Suppressor macrophage (primary cell): ENCODE results near the gene SAP130.
A peak's percentile ranks its signal among the peaks of the same experiment; 100 is the strongest.

Experiments
- DNase-seq, 4 experiments: peaks; one replicate each; pipeline ENCODE4 v3.0.0-alpha.2; 2020 to 2022

SAP130 gene

DNA sequence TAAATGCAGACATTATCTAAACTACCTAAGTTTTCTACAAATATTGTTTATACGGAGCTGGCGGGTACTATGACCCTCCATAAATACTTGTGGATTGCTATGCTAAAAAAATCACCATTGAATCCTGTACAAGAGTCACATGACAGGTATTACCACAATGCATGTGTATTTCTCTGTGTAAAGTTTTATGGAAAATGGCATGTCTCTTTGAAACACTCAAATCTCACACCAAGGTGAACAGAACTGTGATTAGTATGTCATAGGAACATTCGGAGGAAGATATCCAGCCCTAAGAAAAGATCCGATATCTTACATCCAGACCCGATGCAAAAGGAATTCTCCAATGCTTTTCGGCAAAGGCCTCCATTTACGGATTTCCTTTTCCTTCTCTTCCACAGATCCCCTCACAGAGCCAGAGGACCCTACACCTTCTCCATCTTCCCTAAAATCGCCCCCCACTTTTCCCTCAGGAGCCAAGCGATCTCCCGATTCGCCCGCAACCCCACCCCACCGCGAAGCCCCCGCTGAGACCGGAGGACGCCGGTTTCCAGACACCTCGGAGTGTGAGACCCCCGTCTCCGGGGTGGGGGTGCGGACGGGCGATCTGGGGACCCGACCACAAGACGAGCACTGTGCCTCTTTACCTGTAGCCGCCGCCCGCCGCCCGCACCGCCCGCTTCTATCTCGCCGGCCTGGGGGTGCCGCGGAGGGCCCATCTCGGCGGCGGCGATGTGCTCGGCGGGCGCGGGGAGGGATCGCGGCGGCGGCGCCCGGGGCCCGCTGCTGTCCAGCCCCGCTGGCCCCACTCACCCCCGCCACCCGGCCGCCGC lies 1.2 kb downstream of the SAP130 start:
- peak in 2 of 4 experiments; percentile 14 to 23 for DNase-seq

DNA sequence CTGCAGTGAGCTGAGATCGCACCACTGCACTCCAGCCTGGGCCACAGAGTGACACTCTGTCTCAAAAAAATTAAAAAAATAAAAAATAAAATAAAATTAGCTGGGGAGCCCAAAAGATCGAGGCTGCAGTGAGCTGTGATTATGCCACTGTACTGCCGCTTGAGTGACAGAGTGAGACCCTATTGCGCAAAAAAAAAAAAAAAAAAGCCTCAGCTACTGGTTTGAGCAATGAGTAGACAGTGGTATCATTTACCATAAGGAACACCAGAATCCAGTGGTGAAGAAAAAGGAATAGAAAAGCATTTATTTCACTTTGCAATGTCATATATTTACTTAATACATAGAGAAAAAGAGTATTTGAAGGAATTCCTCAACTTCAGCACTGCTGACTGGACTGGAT lies 3.0 kb downstream of the SAP130 start:
- peak in 3 of 4 experiments; percentile 18 to 32 (median 25) for DNase-seq

DNA sequence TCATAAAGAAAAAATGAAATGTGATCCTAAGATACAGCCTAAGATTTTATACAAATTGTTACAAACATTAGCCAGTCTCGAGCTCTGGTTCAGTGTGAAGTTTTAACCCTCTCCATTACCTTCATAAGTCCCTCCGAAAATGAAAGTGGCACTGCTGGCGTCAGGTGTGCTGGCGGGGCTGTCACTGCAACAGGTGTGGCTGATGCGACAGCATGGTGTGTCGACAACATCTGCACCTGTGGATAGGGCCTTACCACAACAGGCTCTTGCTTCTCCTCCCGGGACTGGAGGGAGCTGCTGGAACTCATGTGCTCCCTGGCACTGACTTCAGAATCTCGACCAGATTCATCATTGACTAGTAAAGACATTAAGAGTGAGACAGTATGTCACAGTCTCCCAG lies 10.3 kb downstream of the SAP130 start:
- DNase-seq: no peak

DNA sequence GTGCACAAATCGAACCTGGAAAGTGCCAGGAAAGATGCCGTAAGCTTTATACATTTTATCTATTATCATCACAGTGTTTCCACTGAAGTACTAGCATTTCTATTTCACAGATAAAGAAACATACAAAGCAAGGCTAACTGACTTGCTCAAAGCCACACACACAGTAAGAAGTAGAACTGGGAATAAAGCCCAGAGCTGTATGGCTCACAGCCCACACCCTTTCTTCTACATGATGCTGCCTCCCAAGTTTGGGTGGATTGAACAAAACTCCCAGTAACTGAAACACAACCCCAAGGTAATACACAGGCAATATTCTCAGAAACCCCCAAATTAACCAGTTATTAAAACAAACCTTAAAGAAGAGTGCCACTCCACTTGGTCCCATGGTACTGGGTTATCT lies 11.2 kb downstream of the SAP130 start:
- DNase-seq: no peak

DNA sequence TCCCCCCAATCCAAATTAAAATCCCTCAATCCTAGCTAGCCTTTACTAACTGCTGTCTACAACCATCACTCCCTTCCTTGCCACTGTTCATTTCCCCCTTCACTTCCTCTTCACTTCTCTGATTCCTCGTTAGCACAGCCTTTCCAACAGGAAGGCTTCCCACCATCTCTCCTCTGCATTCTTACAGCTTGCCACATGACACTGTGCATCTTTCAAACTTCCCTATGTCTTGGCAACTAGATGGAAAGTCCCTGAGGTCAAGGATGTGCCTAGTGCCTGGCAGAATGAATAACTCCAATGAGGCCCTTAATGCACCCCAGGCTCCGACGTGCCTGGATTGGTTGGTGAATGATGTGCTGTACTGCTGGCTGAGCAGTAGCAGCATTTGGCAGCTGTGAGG lies 15.2 kb downstream of the SAP130 start:
- DNase-seq: peak; percentile 10 to 60 (median 52)

DNA sequence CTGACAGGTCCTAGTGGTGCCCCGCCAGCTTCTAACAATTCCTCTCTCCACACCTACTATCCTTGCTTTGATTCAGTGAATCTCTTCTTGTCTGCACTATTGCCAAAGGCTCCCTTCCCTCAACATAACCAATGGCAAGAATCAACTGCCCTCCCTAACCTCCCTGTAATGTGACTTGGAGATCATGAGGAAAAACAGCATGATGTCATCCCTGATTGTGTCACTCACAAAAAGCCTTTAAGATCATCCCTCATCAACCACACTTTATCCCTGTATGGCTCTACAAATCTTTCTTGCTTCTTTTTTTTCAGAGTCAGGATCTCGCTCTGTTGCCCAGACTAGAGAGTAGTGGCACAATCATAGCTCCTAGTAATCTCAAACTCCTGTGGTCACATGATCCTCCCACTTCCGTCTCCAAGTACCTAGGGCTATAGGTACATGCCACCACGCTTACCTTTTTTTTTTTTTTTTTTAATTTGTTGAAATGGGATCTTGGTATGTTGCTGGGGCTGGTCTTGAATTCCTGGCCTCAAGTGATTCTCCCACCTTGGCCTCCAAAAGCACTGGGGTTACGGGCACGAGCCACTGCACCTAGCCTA lies 19.7 kb downstream of the SAP130 start:
- DNase-seq: peak; percentile 55 to 82 (median 71)

DNA sequence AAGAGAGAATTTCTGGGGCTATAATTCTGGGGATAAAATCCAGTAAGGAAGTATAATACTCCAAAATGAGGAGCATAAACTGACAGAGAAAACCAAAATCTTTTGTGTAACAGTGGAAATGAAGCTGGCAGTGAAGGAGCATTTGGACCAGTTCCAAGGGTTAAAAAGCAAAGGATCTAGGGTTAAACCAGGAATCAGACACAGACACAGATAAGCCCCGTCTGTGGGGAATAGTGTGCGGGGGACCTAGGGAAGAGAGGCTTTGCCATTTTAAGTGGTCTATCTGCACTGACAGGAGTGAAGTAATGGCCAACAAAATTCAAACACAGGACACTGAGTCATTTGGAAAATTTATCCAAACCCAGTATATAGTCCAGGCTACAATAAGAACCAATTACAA lies 23.4 kb downstream of the SAP130 start:
- DNase-seq: no peak

DNA sequence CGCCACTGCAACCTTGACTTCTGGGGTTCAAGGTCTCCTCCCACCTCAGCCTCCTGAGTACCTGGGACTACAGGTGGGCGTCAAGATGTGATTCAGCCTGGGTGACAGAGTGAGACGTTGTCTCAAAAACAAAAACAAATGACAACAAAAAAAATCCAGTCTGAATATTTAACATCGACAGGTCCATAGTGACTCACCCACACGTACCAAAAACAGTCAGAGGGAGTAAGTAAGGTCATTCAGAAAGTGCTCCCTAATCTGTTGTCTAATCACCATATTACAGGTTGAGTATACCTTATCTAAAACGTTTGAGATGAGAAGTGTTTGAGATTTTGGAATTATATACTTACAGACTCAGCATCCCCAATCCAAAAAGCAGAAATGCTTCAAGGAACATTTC lies 24.4 kb downstream of the SAP130 start:
- DNase-seq: no peak

DNA sequence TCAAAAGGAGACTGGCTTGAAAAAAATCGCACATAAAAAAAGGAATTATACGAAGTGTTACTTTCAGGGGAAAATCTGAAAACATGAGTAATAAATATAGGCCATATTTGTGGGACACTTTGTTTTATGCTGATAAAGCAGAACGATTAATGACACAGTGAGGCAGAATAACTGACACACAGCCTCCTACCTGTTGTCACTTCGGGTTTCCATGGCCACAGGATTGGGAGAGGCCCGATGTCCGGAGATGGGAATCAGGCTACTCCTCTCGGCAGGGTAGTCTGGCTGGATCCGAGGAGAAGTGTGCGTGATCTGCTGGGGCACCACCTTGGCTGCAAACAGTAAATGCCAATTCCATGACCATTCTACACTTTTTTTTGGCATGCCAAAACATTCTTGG lies 31.7 kb downstream of the SAP130 start:
- DNase-seq: no peak

DNA sequence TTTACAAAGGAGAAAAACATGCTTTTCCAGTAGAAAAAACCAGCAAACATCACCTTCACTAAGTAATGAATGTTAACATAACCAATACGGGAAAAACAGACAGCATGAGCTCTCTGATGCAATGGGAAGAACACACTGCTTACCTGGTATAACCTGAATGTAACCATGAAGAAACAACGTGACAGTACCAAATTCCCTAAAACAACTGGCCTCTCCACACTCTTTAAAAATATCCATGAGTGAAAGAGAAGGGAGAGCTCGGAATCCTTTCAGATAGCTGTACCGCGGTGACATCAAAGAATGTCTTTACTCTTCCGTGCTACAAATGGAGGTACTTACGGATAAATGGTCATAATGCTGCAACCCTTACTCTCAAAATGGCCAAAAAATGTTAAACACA lies 32.1 kb downstream of the SAP130 start:
- DNase-seq: no peak

DNA sequence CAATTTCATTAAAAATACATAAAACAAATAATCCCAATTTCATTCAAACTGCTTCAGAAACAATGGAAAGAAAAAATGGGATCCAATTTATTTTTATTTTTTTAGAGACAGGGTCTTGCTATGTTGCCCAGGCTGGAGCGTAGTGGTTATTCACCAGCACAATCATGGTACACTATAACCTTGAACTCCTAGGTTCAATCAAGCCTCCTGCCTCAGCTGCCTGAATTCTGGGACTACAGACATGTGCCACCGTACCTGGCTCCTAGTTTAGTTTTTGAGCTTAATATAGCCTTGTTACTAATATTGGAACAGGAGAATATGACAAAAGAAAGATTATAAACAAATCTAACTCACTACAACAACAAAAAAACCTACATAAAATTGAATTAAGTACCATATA lies 34.2 kb downstream of the SAP130 start:
- no peak for DNase-seq

DNA sequence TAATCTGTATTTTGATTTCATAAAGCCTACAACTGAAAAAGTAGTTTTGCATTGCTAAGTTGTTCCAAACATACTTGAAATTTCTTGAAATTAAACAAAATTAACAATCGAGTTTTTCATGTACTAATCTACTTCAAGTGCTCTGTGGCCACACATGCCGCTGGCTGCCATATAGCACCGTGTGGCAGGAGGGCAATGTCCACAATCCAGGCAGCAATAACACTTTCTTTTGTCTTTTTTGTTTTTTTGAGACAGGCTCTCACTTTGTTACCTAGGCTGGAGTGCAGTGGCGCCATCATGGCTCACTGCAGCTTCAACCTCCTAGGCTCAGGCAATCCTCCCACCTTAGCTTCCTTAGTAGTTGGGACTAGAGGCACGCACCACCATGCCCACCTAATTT lies 36.1 kb downstream of the SAP130 start:
- DNase-seq: no peak

DNA sequence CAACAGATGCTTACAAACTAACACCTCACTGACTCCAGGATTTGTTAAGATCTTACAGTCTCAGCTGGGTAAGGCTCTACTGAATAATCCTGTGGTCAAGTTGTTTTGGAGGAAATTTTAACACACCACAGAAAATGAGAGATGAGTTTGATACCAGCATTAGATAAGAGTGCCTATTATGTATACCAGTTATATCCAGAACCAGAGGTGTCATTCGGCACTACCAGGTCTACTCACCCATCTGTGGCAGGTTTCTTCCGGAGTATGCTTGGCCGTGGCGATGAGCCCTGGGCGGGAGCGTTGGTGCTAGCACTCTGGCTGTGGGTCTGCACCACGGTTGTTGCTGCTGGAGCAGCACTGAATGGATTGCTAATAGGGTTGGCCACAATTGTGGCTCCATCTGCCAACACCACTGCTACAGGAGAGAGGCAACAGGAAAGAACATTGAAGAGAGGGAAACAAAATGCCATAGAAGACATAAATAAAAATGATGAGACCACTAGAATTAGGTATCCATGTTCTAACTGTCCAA lies 41.2 kb downstream of the SAP130 start:
- no peak for DNase-seq

DNA sequence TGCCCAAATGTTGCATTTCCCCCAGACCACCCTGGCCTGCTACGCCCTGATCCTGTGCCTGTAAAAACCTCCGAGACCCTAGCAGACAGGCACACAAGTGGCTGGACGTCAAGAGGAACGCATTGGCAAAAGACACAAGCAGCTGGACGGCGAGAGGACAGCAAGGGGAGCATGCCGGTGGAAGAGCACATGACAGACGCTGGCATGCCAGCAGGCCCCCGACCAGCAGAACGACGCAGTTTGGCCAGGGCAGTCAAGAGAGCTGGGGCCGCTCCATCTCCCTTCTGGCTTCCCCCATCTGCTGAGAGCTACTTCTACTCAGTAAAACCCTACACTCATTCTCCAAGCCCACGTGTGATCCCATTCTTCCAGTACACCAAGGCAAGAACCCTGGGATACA lies 42.1 kb downstream of the SAP130 start:
- DNase-seq: no peak

DNA sequence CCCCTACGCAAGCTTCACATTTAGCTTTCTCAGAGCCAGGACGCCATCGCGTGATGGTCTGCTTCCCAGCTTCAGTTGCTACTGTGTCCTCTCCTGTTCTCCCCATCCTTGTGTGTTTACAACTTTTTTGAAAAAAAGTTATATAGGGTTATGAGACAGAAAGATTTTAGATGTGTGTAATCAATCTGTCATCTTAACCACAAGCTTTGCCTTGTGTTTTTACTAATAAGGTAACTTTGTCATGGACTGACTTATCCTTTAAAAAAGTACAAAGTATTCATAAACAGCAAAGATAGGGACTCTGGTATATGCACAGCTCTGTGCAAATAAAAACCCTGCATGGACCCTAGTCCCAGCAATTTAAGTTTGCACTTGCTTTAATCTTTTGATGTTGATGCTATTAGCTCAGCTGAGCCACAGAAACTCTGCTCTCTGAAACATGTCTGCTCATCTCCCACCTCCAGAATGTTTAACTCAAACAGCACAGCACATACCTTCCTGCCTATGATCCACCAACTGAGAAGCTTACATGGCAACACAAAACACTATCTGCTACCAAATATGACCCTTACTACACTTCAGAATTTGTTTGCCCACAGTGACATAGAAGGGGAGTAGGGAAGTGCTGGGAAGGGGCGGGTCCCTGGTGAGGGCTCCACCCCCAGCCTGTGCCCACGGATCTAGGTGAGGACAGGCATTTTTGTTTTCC lies 42.7 kb downstream of the SAP130 start:
- DNase-seq: no peak

DNA sequence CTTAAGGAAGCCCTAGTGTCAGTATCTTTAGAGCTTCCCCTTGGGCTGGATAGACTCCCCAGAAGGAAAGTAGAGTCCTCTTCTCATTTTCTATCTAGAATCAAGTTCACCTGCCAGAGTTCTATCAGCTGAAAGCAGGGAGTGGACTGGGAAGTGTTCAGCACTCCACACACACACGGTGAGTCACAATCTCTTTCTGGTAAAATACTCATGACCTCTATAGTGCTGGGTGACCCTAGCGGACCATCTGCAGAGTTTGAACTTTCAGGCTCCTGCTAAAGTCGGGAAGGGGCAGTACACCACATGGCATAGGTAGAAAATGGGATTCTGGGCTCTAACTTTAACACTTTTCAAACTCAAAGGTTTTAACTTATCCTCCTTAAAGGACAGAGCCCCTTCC lies 43.3 kb downstream of the SAP130 start:
- no peak for DNase-seq

DNA sequence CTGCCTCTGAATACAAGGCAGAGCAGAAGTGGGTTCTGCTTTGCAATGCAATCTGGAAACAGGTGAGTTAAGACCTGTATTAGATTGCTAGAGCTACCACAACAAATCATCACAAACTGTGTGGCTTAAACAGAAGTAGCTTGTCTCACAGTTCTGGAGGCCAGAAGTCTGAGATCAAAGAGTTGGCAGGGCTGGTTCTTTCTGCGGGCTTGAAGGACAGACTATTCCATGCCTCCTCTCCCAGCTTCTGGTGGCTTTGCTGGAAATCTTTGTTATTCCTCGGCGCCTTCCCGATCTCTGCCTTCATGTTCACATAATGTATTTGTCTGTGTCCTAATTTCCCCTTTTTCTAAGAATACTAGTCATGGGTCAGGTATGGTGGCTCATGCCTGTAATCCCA lies 58.4 kb downstream of the SAP130 start:
- no peak for DNase-seq

DNA sequence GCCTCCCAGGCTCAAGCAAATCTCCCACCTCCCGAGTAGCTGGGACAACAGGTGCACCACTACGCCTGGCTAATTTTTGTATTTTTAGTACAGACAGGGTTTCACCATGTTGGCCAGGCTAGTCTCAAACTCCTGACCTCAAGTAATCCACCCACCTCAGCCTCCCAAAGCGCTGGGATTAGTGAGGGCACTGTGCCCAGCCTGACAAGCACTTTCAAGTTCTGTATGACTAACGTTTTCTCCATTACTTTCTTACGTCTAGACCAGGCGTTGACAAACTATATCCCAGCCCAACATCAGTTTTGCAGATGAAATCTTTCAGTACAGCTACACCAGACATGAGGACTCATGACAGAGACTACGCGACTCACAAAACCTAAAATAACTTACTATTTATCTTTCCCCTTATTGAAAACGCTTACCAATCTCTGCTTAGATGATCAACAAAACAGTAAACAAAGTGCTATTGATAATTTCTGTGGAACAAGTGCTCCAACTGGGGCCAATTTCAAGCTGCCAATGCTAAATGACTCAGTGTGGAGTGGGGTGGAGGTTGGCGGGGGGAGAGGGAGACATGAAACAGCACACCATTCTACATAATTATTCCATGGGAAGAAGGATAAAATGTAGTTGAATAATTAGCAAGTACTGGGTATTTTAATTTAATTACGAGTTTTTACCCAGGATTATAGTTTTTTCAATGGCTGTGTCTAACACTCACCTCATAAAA lies 59.1 kb downstream of the SAP130 start:
- DNase-seq: no peak

DNA sequence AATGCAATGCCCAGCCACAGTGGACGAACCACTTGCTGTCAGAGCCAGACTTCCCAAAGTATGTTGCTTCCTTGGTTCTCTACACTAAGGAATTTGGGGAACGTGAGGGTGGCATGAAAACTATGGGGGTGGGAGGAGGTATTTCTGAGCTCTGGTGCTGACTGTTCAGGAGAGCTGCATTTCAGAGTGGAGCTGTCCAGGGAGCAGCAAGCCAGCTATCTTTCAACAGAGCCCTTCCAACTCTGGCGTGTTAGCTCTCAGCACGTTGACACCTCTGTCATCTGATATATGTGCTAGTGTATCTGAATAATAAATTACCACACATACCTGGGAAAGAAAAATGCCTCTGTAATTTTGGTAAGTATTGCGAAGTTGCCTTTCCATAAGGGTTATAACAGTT lies 66.1 kb downstream of the SAP130 start:
- no peak for DNase-seq

DNA sequence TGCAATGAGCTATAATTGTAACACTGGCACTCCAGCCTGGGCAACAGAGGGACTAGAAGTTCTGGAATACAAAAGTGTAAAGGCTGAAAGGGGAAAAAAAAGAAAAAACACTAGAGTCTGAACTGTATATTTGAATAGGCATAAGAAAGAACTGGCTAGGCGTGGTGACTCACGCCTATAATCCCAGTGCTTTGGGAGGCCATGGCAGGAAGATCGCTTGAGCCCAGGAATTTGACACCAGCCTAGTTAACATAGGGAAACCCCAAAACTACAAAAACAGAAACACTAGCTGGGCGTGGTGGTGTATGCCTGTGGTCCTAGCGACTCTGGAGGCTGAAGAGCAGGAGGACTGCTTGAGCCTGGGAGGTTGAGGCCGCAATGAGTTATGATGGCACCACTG lies 70.6 kb downstream of the SAP130 start:
- DNase-seq: no peak

DNA sequence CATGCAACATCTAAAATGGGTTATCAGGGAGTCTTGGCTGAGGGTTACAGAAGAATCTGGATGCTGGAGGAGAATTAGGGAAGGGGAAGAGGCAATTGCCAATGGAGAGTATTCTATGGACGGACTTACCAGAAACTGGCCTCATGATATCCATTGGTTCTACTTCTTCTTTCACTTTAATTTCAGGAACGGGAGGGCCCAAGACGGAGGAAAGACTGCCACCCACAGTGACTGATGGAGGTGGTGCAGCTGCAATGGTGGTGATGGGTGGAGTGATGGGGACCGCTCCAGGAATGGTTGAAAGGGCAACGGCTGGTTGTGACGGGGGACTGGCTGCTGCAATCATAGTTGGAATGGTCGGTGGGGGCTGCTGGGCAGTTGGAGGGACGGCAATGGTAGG lies 73.0 kb downstream of the SAP130 start:
- peak; percentile 44 to 75 (median 68) for DNase-seq

DNA sequence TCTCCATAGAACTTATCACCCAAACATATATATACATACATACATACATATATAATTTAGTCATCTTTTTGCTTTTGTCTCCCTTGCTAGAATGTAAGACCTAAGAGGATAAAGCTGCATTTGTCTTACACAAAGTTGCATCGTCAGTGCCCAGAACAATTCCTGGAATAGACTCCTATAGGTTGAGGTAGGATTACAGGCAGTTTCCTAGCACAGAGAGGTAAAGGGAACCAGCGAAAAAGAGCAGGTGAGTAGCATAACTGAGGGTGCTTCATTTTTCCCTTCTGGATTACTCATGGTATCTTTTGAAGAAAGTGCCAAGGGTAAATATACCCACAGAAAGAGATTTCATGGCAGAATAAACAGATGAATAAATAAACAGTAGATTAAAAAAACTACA lies 74.0 kb downstream of the SAP130 start:
- no peak for DNase-seq
